ENCODE results near the gene PNLIPRP3. TPM values are rescaled to one million over a fixed set of nuclear protein-coding genes. Genes with fewer than 3 reads are reported as not detected.

Gene PNLIPRP3
- polyA plus RNA-seq, 1 of the 3 experiments (the other 2 are of a cell fraction), result not detected

GRCh38 chr10:116524736-116525135 is 97.1 kb downstream of the PNLIPRP3 start:
- TF ChIP-seq JUND (IDR thresholded peaks at IDR 0.05) (no peak), CTCF (IDR thresholded peaks at IDR 0.05) (no peak), YY1 (IDR thresholded peaks at IDR 0.05; ENCODE audit: low read depth) (no peak), GATA2 (CRISPR knock-in tag; IDR thresholded peaks at IDR 0.05) (no peak), TEAD4 (IDR thresholded peaks at IDR 0.05; ENCODE audit: borderline replicate concordance, insufficient read depth) (no peak), EP300 (IDR thresholded peaks at IDR 0.05; ENCODE audit: borderline replicate concordance in 1 of 2, low read depth in 1 of 2, low read length in 1 of 2) (no peak), RXRA (IDR thresholded peaks at IDR 0.05; ENCODE audit: borderline replicate concordance, low read depth) (no peak), RAD21 (IDR thresholded peaks at IDR 0.05; ENCODE audit: low read length) (no peak), ZBTB33 (IDR thresholded peaks at IDR 0.05; ENCODE audit: borderline replicate concordance, low read depth) (no peak), MXI1 (IDR thresholded peaks at IDR 0.05; ENCODE audit: low read depth, low read length) (no peak), GABPA (IDR thresholded peaks at IDR 0.05; ENCODE audit: low read depth) (no peak), NFIC (IDR thresholded peaks at IDR 0.05; ENCODE audit: borderline replicate concordance) (no peak), USF1 (IDR thresholded peaks at IDR 0.05; ENCODE audit: borderline replicate concordance, low read depth) (no peak)

GRCh38 chr10:116526219-116526618 is 98.6 kb downstream of the PNLIPRP3 start:
- ChIA-PET POLR2A (no interaction called here), CTCF (interaction anchor here (0.8 kb wide), 1 partner anchor 15 kb away, joined by 3 read pairs; no protein-coding TSS in a partner anchor)
- H3K4me1 ChIP-seq (ENCODE audit: control insufficient read depth in 1 of 2, insufficient read depth in 2 of 2, low read depth in 1 of 2, low read length in 1 of 2), result no peaks in the 10 kb centered on the region
- WGBS (ENCODE audit: low lambda C conversion rate), result 9% methylated on average over 3 of the region's 3 CpGs
- DNase-seq, result no peak
- no peaks in the 10 kb centered on the region for H3K9me3 ChIP-seq
- H3K36me3 ChIP-seq (replicated peaks in 1 of 2; ENCODE audit: control insufficient read depth in 1 of 2, insufficient read depth in 2 of 2, low read length in 1 of 2), result no peaks in the 10 kb centered on the region
- H4K20me1 ChIP-seq (ENCODE audit: insufficient read depth), result no peaks in the 10 kb centered on the region
- no peak for TF ChIP-seq RFX5 (IDR thresholded peaks at IDR 0.05; ENCODE audit: low read length)
- no peak for TF ChIP-seq NRF1 (IDR thresholded peaks at IDR 0.05; ENCODE audit: low read depth, low read length)
- TF ChIP-seq IRF3 (IDR thresholded peaks at IDR 0.05; ENCODE audit: low read depth, low read length), result no peak
- H3K4me2 ChIP-seq, result no peak overlapping the region
- H3K9me2 ChIP-seq, result no peaks in the 10 kb centered on the region
- H3K27ac ChIP-seq (ENCODE audit: low read depth in 2 of 2, low read length in 1 of 2), result no peak overlapping the region
- no peak overlapping the region for H2AFZ ChIP-seq (ENCODE audit: low read depth)
- H3K9ac ChIP-seq, result no peak overlapping the region
- no peaks in the 10 kb centered on the region for H3F3A ChIP-seq (replicated peaks; ENCODE audit: insufficient read depth)
- H3K4me3 ChIP-seq (ENCODE audit: low read depth in 2 of 2, low read length in 1 of 2), result no peak overlapping the region
- no peaks in the 10 kb centered on the region for H3K79me2 ChIP-seq (ENCODE audit: insufficient read depth)
- H3K27me3 ChIP-seq (ENCODE audit: insufficient read depth), result no peaks in the 10 kb centered on the region

More at GRCh38 chr10:116524736-116525135, 97.1 kb downstream of the PNLIPRP3 start:
- ChIA-PET CTCF (interaction anchor here (1.2 kb wide), 1 partner anchor 129 kb away, joined by 3 read pairs; no protein-coding TSS in a partner anchor), POLR2A (no interaction called here)
- H3K4me1 ChIP-seq (ENCODE audit: control insufficient read depth in 1 of 2, insufficient read depth in 2 of 2, low read depth in 1 of 2, low read length in 1 of 2), result no peaks in the 10 kb centered on the region
- 51% methylated on average over 3 of the region's 3 CpGs for WGBS (ENCODE audit: low lambda C conversion rate)
- H2AFZ ChIP-seq (ENCODE audit: low read depth), result no peak overlapping the region
- no peaks in the 10 kb centered on the region for H3K79me2 ChIP-seq (ENCODE audit: insufficient read depth)
- H3K9ac ChIP-seq, result no peak overlapping the region
- H3K4me3 ChIP-seq (ENCODE audit: low read depth in 2 of 2, low read length in 1 of 2), result no peak overlapping the region
- no peaks in the 10 kb centered on the region for H3K9me2 ChIP-seq
- no peak overlapping the region for H3K27ac ChIP-seq (ENCODE audit: low read depth in 2 of 2, low read length in 1 of 2)
- H3K27me3 ChIP-seq (ENCODE audit: insufficient read depth), result no peaks in the 10 kb centered on the region
- H4K20me1 ChIP-seq (ENCODE audit: insufficient read depth), result no peaks in the 10 kb centered on the region
- H3K9me3 ChIP-seq, result no peaks in the 10 kb centered on the region
- no peaks in the 10 kb centered on the region for H3F3A ChIP-seq (replicated peaks; ENCODE audit: insufficient read depth)
- no peak overlapping the region for H3K4me2 ChIP-seq
- no peak for DNase-seq
- H3K36me3 ChIP-seq (replicated peaks in 1 of 2; ENCODE audit: control insufficient read depth in 1 of 2, insufficient read depth in 2 of 2, low read length in 1 of 2), result no peaks in the 10 kb centered on the region
